Body of pancreas (tissue), 4 donors: ENCODE data around the gene ABCG1. TPM values are rescaled to one million over a fixed set of nuclear protein-coding genes. Genes with fewer than 3 reads are reported as not detected.

Experiments used
- ATAC-seq: fragments of 150-250 bp; one replicate; pipeline ENCODE4 v1.9.1; 2016
- DNase-seq, 4 donors: peaks; one replicate each; pipeline ENCODE4 v3.0.0-alpha.2; 2019
- H3K27ac ChIP-seq, 4 donors: fragments of 200-600 bp; sonication (generic); 1 replicate in 3 of 4; 2 replicates in 1 of 4; pipeline versions ENCODE4 v1.5.1 to v1.6.1; 2016 to 2019; ENCODE audit warnings: mild to moderate bottlenecking in 1 of 4, mixed read lengths in 1 of 4, moderate library complexity in 1 of 4
- H3K27me3 ChIP-seq, 2 donors: fragments of 200-600 bp; sonication (generic); one replicate each; pipeline ENCODE4 v1.6.0; 2016; ENCODE audit warnings: mild to moderate bottlenecking in 1 of 2
- H3K36me3 ChIP-seq, 2 donors: fragments of 200-600 bp; sonication (generic); replicated peaks in 1 of 2; 2 replicates each; pipeline ENCODE4 v1.5.1; 2016; ENCODE audit warnings: low read depth in 2 of 2; ENCODE audit not compliant: insufficient read depth in 1 of 2
- H3K4me1 ChIP-seq: fragments of 200-600 bp; sonication (generic); one replicate; pipeline ENCODE4 v1.6.0; 2016
- H3K4me3 ChIP-seq, 2 donors: fragments of 200-600 bp; sonication (generic); 1 replicate in 1 of 2; 2 replicates in 1 of 2; pipeline ENCODE4 v1.5.1; 2016 to 2019
- H3K9me3 ChIP-seq, 3 donors: fragments of 200-600 bp; sonication (generic); 1 replicate in 2 of 3; 2 replicates in 1 of 3; pipeline ENCODE4 v1.5.1; 2016
- CTCF ChIP-seq, 7 experiments: fragments of 450-650 bp in 4 of 7; fragments of 200-600 bp in 3 of 7; sonication (generic) in 3 of 7; IDR thresholded peaks; one replicate each; pipeline ENCODE4 v1.5.1; 2016 to 2019; ENCODE audit warnings: antibody characterized with exemption in 7 of 7
- POLR2A ChIP-seq, 3 donors: fragments of 450-650 bp; IDR thresholded peaks; one replicate each; pipeline ENCODE4 v1.6.1; 2016; ENCODE audit warnings: antibody characterized with exemption in 3 of 3, mild to moderate bottlenecking in 2 of 3
- whole genome bisulfite sequencing, 2 donors: methylation state at CpG; one replicate each; pipeline ENCODE4 v1.1.5; 2017; 5-methylcytosine and 5-hydroxymethylcytosine counted together
- intact Hi-C: fragments of 100-400 bp; cut with DNase I; formaldehyde crosslinking; loops from one replicate; pipeline ENCODE4 v1.15.1; 2023
- total RNA-seq, 2 donors: library from RNA; depleted of rRNA; stranded (reverse); fragments of >200 nt; gene quantifications; one replicate each; pipeline ENCODE4 v1.1.0, GENCODE V29; 2016

The ABCG1 gene
- total RNA-seq, 2 donors from 2014 or later: 7.5 to 7.6 TPM

- DNase-seq (no peak), ATAC-seq (no peak)
- 87 to 90% methylated on average over 10 of the region's 10 CpGs for WGBS, 2 donors
- Histone ChIP-seq H3K4me3 (no peak overlapping the region), H3K27me3 (no peaks in the 10 kb centered on the region), H3K4me1 (no peaks in the 10 kb centered on the region), H3K9me3 (no peaks in the 10 kb centered on the region), H3K36me3 (no peaks in the 10 kb centered on the region), H3K27ac (no peak overlapping the region)
- TF ChIP-seq CTCF (IDR thresholded peaks at IDR 0.05) (no peak), POLR2A (IDR thresholded peaks at IDR 0.05) (no peak)
- intact Hi-C loops: no loop called here
Measured at GRCh38 chr21:42321231-42321630, 102.3 kb downstream of the ABCG1 start.

- DNase-seq (no peak), ATAC-seq (no peak)
- intact Hi-C loops: no loop called here
- H3K36me3 ChIP-seq: no peaks in the 10 kb centered on the region
- no peaks in the 10 kb centered on the region for H3K4me1 ChIP-seq
- no peak overlapping the region for H3K27ac ChIP-seq
- no peak overlapping the region for H3K4me3 ChIP-seq
- WGBS, 2 donors: 82 to 83% methylated on average over 3 to 4 of the region's 4 CpGs
- H3K9me3 ChIP-seq: no peaks in the 10 kb centered on the region
- H3K27me3 ChIP-seq: no peaks in the 10 kb centered on the region
- TF ChIP-seq CTCF (IDR thresholded peaks at IDR 0.05) (no peak), POLR2A (IDR thresholded peaks at IDR 0.05) (no peak)
Measured at GRCh38 chr21:42321845-42322244, 102.9 kb downstream of the ABCG1 start.

DNA sequence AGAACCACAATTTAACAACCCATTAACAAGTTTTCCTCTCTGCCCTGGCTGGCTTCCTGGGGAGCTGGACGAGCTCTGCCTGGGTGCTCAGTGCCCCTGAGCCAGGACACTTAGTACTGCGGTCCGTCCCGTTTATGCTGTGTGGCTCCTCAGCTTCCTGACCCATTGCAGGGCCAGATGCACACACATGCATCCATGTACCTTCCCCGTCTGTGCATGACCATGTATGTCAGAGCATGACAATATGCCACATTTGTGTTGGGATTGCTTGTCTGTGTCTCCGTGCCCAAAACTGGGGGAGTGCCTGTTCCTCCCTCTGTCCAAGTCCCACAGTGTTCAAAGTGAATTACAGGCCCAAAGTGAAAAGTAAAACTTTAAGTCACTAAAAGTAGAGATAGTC is 106.0 kb downstream of the ABCG1 start:
- no peak for TF ChIP-seq POLR2A (IDR thresholded peaks at IDR 0.05)
- TF ChIP-seq CTCF (IDR thresholded peaks at IDR 0.05): no peak
- WGBS, 2 donors: 87 to 93% methylated on average over 3 to 6 of the region's 6 CpGs
- no peaks in the 10 kb centered on the region for H3K4me1 ChIP-seq
- H3K9me3 ChIP-seq: no peaks in the 10 kb centered on the region
- no peaks in the 10 kb centered on the region for H3K36me3 ChIP-seq
- ATAC-seq (no peak), DNase-seq (no peak)
- H3K4me3 ChIP-seq: no peak overlapping the region
- H3K27ac ChIP-seq: no peak overlapping the region
- intact Hi-C loops: no loop called here
- H3K27me3 ChIP-seq: no peaks in the 10 kb centered on the region

GRCh38 chr21:42330380-42331371 is 111.7 kb downstream of the ABCG1 start:
- TF ChIP-seq CTCF (IDR thresholded peaks at IDR 0.05) (no peak), POLR2A (IDR thresholded peaks at IDR 0.05) (no peak)
- H3K27ac ChIP-seq: no peak overlapping the region
- no peak for ATAC-seq
- 48 to 49% methylated on average over 4 of the region's 4 CpGs for WGBS, 2 donors
- no peak for DNase-seq
- no peak overlapping the region for H3K4me3 ChIP-seq
- H3K36me3 ChIP-seq: no peaks in the 10 kb centered on the region
- intact Hi-C loops: no loop called here
- no peaks in the 10 kb centered on the region for H3K9me3 ChIP-seq
- H3K4me1 ChIP-seq: no peaks in the 10 kb centered on the region
- no peaks in the 10 kb centered on the region for H3K27me3 ChIP-seq

- Histone ChIP-seq H3K27ac (no peak overlapping the region), H3K27me3 (no peaks in the 10 kb centered on the region), H3K4me3 (no peak overlapping the region), H3K36me3 (no peaks in the 10 kb centered on the region), H3K4me1 (no peaks in the 10 kb centered on the region), H3K9me3 (no peaks in the 10 kb centered on the region)
- DNase-seq (no peak), ATAC-seq (no peak)
- intact Hi-C loops: no loop called here
- TF ChIP-seq POLR2A (IDR thresholded peaks at IDR 0.05) (no peak), CTCF (IDR thresholded peaks at IDR 0.05) (no peak)
Measured at GRCh38 chr21:42331660-42332059, 112.7 kb downstream of the ABCG1 start.
